Endothelial cell of umbilical vein (primary cell): ENCODE data around the gene SYTL3. TPM values are rescaled to one million over a fixed set of nuclear protein-coding genes. Genes with fewer than 3 reads are reported as not detected.

ENCODE experiments used
- BruUV-seq: library from RNA; stranded (reverse); fragments of 400-500 nt; replicated peaks from 2 replicates; lab custom pipeline; 2021; lab: Mats Ljungman, UMichigan
- CTCF ChIA-PET: fragments of 300-600, 350-600 bp; sonication (Branson Sonifier 250); formaldehyde crosslinking; loops from one replicate; lab custom pipeline; 2021; ENCODE audit warnings: antibody characterized with exemption, inconsistent platforms; lab: Charles Lee
- POLR2A ChIA-PET: fragments of 300-600, 350-600 bp; sonication (Branson Sonifier 250); formaldehyde crosslinking; loops from one replicate; lab custom pipeline; 2021; ENCODE audit warnings: antibody characterized with exemption, inconsistent platforms; lab: Charles Lee
- DNase-seq: peaks from one replicate; pipeline ENCODE4 v3.0.0-alpha.2; 2011; ENCODE audit warnings: low read depth, low spot score
- FAIRE-seq: peaks from 2 replicates; lab custom pipeline; 2011; peaks lifted over from hg19 to GRCh38; lab: Jason Lieb, UNC
- H2AFZ ChIP-seq: 2 replicates; pipeline ENCODE4 v1.6.0; 2012; ENCODE audit warnings: low read depth, low read length, control low read depth, inconsistent platforms
- H3K27ac ChIP-seq: 2 replicates; pipeline ENCODE4 v1.5.1; 2011; ENCODE audit warnings: low read depth, mild to moderate bottlenecking, control low read depth, low read length, moderate library complexity; ENCODE audit not compliant: insufficient read depth
- H3K27me3 ChIP-seq, 2 experiments: 2 replicates each; pipeline versions ENCODE4 v1.6.0 to v1.6.1; 2011; ENCODE audit warnings: low read length in 2 of 2, mixed read lengths in 1 of 2; ENCODE audit not compliant: control insufficient read depth in 2 of 2, insufficient read depth in 2 of 2
- H3K36me3 ChIP-seq, 2 experiments: 2 replicates in 1 of 2; 3 replicates in 1 of 2; pipeline ENCODE4 v1.5.1; 2011; ENCODE audit warnings: low read length in 2 of 2, mild to moderate bottlenecking in 1 of 2, moderate library complexity in 1 of 2; ENCODE audit not compliant: control insufficient read depth in 2 of 2, insufficient read depth in 2 of 2; ENCODE audit errors: extremely low read depth in 1 of 2
- H3K4me1 ChIP-seq: 3 replicates; pipeline ENCODE4 v1.5.1; 2011; ENCODE audit warnings: mild to moderate bottlenecking, low read length; ENCODE audit not compliant: control insufficient read depth, insufficient read depth; ENCODE audit errors: extremely low read depth
- H3K4me2 ChIP-seq: 2 replicates; pipeline ENCODE4 v1.6.1; 2011; ENCODE audit warnings: low read length, control low read depth, mixed read lengths; ENCODE audit not compliant: insufficient read depth
- H3K4me3 ChIP-seq, 3 experiments: fragments of 200-600 bp in 1 of 3; sonication (generic), shearing (Covaris generic) in 1 of 3; replicated peaks in 1 of 3; 2 replicates each; pipeline ENCODE4 v1.5.1; 2011 to 2016; ENCODE audit warnings: control low read depth in 3 of 3, low read length in 3 of 3, mild to moderate bottlenecking in 2 of 3, inconsistent platforms in 1 of 3, low read depth in 1 of 3, moderate library complexity in 1 of 3; ENCODE audit not compliant: insufficient read depth in 1 of 3
- H3K79me2 ChIP-seq: 2 replicates; pipeline ENCODE4 v1.6.0; 2012; ENCODE audit warnings: low read length, inconsistent platforms; ENCODE audit not compliant: control insufficient read depth, insufficient read depth
- H3K9ac ChIP-seq: replicated peaks from 2 replicates; pipeline ENCODE3; 2011; ENCODE audit warnings: low read length, control low read depth; ENCODE audit not compliant: insufficient read depth; ENCODE audit errors: extremely low read depth
- H3K9me1 ChIP-seq: replicated peaks from 3 replicates; pipeline ENCODE4 v1.6.0; 2011; ENCODE audit warnings: mild to moderate bottlenecking, low read length; ENCODE audit not compliant: control insufficient read depth, insufficient read depth; ENCODE audit errors: extremely low read depth
- H3K9me3 ChIP-seq: replicated peaks from 2 replicates; pipeline ENCODE4 v1.5.1; 2012; ENCODE audit warnings: low read length, inconsistent platforms; ENCODE audit not compliant: control insufficient read depth, insufficient read depth
- H4K20me1 ChIP-seq: replicated peaks from 2 replicates; pipeline ENCODE3; 2011; ENCODE audit warnings: mild to moderate bottlenecking, low read length; ENCODE audit not compliant: control insufficient read depth, insufficient read depth; ENCODE audit errors: extremely low read depth
- EZH2 ChIP-seq: IDR thresholded peaks from 2 replicates; pipeline ENCODE4 v1.6.1; 2012; ENCODE audit warnings: borderline replicate concordance, low read depth, mild to moderate bottlenecking, moderate library complexity, low read length, inconsistent platforms; ENCODE audit not compliant: severe bottlenecking
- FOS ChIP-seq: IDR thresholded peaks from 2 replicates; pipeline ENCODE4 v1.6.1; 2011; ENCODE audit warnings: mild to moderate bottlenecking, low read length, moderate library complexity, borderline replicate concordance; ENCODE audit not compliant: insufficient read depth
- GATA2 ChIP-seq: IDR thresholded peaks from 2 replicates; pipeline ENCODE4 v1.7.0; 2011; ENCODE audit warnings: low read depth, mild to moderate bottlenecking, moderate library complexity, mixed read lengths, low read length; ENCODE audit not compliant: insufficient read length, insufficient read depth
- JUN ChIP-seq: IDR thresholded peaks from 2 replicates; pipeline ENCODE4 v1.6.1; 2011; ENCODE audit warnings: borderline replicate concordance, low read depth; ENCODE audit not compliant: insufficient read length, insufficient read depth
- MYC ChIP-seq: IDR thresholded peaks from one replicate; pipeline ENCODE4 v1.6.1; 2011; ENCODE audit warnings: mild to moderate bottlenecking, low read depth, low read length
- POLR2A ChIP-seq: IDR thresholded peaks from 2 replicates; pipeline ENCODE4 v1.6.1; 2012; ENCODE audit warnings: low read depth, mild to moderate bottlenecking, control low read depth, low read length
- POLR2AphosphoS5 ChIP-seq: IDR thresholded peaks from 2 replicates; pipeline ENCODE4 v1.6.1; 2012; ENCODE audit warnings: low read depth, mild to moderate bottlenecking, control low read depth, low read length, moderate library complexity; ENCODE audit not compliant: insufficient read depth
- dilution Hi-C: fragments of 300-500 bp; cut with MboI; formaldehyde crosslinking; loops from one replicate; pipeline ENCODE4 v1.15.0; 2019; ENCODE audit warnings: low sequenced_read_pairs; ENCODE audit not compliant: extremely low pct_ligation_motif_present
- intact Hi-C: fragments of 100-400 bp; cut with micrococcal nuclease; formaldehyde crosslinking; loops from one replicate; pipeline ENCODE4 v1.10.0; 2022
- polyA plus RNA-seq, 4 experiments: library from polyadenylated mRNA; depleted of rRNA in 3 of 4; stranded (reverse) in 3 of 4; unstranded in 1 of 4; fragments of >200 nt; gene quantifications; 2 replicates each; pipeline versions ENCODE4 v1.2.1 to v1.2.3, GENCODE V29; 2011 to 2012; ENCODE audit warnings: missing spikeins in 1 of 4
- total RNA-seq: library from RNA; stranded (reverse); gene quantifications from 2 replicates; pipeline ENCODE4 v1.2.3, GENCODE V29; 2021
- TF ChIP-seq, protein P1 (sequence below): IDR thresholded peaks from 2 replicates; pipeline ENCODE4 v1.6.1; 2011; ENCODE audit not compliant: insufficient read depth, insufficient read length
- TF ChIP-seq, protein P2 (sequence below), 2 donors: IDR thresholded peaks; 1 replicate in 1 of 2; 2 replicates in 1 of 2; pipeline ENCODE4 v1.5.1; 2011; ENCODE audit warnings: low read length in 2 of 2, mild to moderate bottlenecking in 2 of 2, moderate library complexity in 2 of 2, control low read depth in 1 of 2, inconsistent platforms in 1 of 2, low read depth in 1 of 2; ENCODE audit not compliant: insufficient read depth in 1 of 2; ENCODE audit errors: extremely low read depth in 1 of 2

Gene SYTL3
- total and polyA plus RNA-seq, 2 donors (not counting 3 experiments of a cell fraction or from before 2014, with no cell fraction given): 0.59 to 0.77 TPM

DNA sequence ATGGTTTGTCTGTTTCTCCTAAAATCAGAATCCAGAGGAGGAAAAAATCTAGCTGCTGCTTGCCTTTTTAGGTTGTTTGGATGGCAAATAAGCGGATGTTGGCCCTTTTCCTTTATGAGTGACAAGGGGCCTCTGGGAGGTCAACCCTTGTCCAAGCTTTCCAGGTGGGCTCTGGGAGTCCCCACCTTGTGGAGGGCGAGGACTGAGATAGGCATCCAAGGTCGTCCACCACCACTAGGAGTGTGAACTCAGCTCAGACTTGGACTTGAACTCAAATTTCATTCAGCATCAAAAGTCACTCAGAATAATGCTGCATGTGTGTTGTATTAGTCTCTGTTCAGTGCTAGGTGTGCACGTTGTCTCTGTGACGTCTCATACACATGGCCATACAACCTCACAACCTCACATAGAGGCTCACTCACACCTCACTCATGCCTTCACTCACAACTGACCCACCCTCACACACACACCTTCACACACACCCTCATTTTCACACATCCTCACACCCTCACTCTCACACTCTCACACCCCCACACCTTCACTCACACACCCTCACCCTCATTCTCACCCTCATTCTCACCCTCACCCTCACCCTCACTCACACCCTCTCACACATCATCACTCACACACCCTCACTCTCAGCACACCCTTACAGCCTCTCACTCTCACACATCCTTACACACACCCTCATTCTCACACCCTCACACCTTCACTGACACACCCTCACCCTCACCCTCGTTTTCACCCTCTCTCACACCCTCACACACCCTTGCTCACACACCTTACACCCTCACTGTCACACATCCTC lies 23.3 kb upstream of the SYTL3 start:
- H3K4me2 ChIP-seq: no peak overlapping the region
- no peak for FAIRE-seq
- TF ChIP-seq MYC: no peak
- TF ChIP-seq, protein P1, sequence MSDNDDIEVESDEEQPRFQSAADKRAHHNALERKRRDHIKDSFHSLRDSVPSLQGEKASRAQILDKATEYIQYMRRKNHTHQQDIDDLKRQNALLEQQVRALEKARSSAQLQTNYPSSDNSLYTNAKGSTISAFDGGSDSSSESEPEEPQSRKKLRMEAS: no peak
- no peak for TF ChIP-seq POLR2A
- TF ChIP-seq POLR2AphosphoS5: no peak
- no peak for TF ChIP-seq EZH2
- TF ChIP-seq GATA2: no peak
- TF ChIP-seq JUN: no peak
- TF ChIP-seq, protein P2, sequence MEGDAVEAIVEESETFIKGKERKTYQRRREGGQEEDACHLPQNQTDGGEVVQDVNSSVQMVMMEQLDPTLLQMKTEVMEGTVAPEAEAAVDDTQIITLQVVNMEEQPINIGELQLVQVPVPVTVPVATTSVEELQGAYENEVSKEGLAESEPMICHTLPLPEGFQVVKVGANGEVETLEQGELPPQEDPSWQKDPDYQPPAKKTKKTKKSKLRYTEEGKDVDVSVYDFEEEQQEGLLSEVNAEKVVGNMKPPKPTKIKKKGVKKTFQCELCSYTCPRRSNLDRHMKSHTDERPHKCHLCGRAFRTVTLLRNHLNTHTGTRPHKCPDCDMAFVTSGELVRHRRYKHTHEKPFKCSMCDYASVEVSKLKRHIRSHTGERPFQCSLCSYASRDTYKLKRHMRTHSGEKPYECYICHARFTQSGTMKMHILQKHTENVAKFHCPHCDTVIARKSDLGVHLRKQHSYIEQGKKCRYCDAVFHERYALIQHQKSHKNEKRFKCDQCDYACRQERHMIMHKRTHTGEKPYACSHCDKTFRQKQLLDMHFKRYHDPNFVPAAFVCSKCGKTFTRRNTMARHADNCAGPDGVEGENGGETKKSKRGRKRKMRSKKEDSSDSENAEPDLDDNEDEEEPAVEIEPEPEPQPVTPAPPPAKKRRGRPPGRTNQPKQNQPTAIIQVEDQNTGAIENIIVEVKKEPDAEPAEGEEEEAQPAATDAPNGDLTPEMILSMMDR (IDR thresholded peaks at IDR 0.05; ENCODE audit: extremely low read depth in 1 of 2, insufficient read depth in 1 of 2, low read depth in 1 of 2, low read length in 2 of 2): no peak
- TF ChIP-seq FOS: no peak
- no peak overlapping the region for H3K27ac ChIP-seq
- no peaks in the 10 kb centered on the region for H3K9me3 ChIP-seq
- intact Hi-C loops (no loop called here), dilution Hi-C loops (no loop called here)
- DNase-seq: no peak
- no peak overlapping the region for H2AFZ ChIP-seq
- no peak overlapping the region for H3K4me3 ChIP-seq
- no TSS peak for BruUV-seq
- no peaks in the 10 kb centered on the region for H3K9me1 ChIP-seq
- CTCF ChIA-PET: interaction anchor here (1.0 to 2.2 kb wide), 3 partner anchors 21 to 409 kb away, joined by 3 to 7 read pairs (median 6); no protein-coding TSS in a partner anchor
- H3K9ac ChIP-seq: no peak overlapping the region
- peaks cover 6 to 31% of the 10 kb centered on the region in 2 experiments for H3K36me3 ChIP-seq
- no peaks in the 10 kb centered on the region for H3K79me2 ChIP-seq
- H4K20me1 ChIP-seq: no peaks in the 10 kb centered on the region
- H3K27me3 ChIP-seq: no peaks in the 10 kb centered on the region
- H3K4me1 ChIP-seq: peaks cover 16% of the 10 kb centered on the region
- POLR2A ChIA-PET: no interaction called here
